ENCODE measurements around the gene AKAP13.
A peak's percentile ranks its signal among the peaks of the same experiment; 100 is the strongest.

AKAP13 gene

DNA sequence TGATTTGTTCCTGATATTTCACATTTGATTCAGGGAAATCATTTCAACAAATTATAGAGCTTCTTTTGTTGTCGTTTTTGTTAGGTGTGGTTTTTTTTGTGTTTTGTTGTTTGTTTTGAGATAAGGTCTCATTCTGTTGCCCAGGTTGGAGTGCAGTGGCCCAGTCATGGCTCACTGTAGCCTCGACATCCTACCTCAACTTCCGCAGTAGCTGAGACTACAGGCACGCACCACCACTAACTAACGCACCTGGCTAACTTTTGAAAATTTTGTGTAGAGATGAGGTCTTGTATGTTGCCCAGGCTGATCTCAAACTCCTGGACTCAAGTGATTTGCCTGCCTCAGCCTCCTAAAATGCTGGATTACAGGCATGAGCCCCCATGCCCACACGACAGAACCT, 177.0 kb downstream of the AKAP13 start:
- H3K36me3 ChIP-seq, result no peaks in the 10 kb centered on the region
- no peak for TF ChIP-seq CTCF (IDR thresholded peaks at IDR 0.05)
- peak overlapping the region; percentile 88 for H3K27ac ChIP-seq
- peak overlapping the region; percentile 69 to 82 for H3K4me3 ChIP-seq (ENCODE audit: low read depth in 1 of 2, low read length in 1 of 2)
- peaks cover 70% of the 10 kb centered on the region in 2 experiments for H3K4me1 ChIP-seq (ENCODE audit: control insufficient read depth in 1 of 2, insufficient read depth in 1 of 2, low read depth in 1 of 2, low read length in 1 of 2)
- no peaks in the 10 kb centered on the region for H3K27me3 ChIP-seq
- H3K9me3 ChIP-seq, result no peaks in the 10 kb centered on the region

GRCh38 chr15:85558848-85559247, 178.4 kb downstream of the AKAP13 start:
- TF ChIP-seq CTCF (IDR thresholded peaks at IDR 0.05), result no peak
- no peaks in the 10 kb centered on the region for H3K9me3 ChIP-seq
- peak overlapping the region; percentile 88 for H3K27ac ChIP-seq
- peaks cover 60 to 65% of the 10 kb centered on the region in 2 experiments for H3K4me1 ChIP-seq (ENCODE audit: control insufficient read depth in 1 of 2, insufficient read depth in 1 of 2, low read depth in 1 of 2, low read length in 1 of 2)
- H3K27me3 ChIP-seq, result no peaks in the 10 kb centered on the region
- no peaks in the 10 kb centered on the region for H3K36me3 ChIP-seq
- no peak overlapping the region for H3K4me3 ChIP-seq (ENCODE audit: low read depth in 1 of 2, low read length in 1 of 2)

- no peaks in the 10 kb centered on the region for H3K27me3 ChIP-seq
- H3K36me3 ChIP-seq, result no peaks in the 10 kb centered on the region
- H3K4me1 ChIP-seq (ENCODE audit: control insufficient read depth in 1 of 2, insufficient read depth in 1 of 2, low read depth in 1 of 2, low read length in 1 of 2), result peaks cover 53 to 60% of the 10 kb centered on the region in 2 experiments
- no peak for TF ChIP-seq CTCF (IDR thresholded peaks at IDR 0.05)
- no peaks in the 10 kb centered on the region for H3K9me3 ChIP-seq
- H3K4me3 ChIP-seq (ENCODE audit: low read depth in 1 of 2, low read length in 1 of 2), result no peak overlapping the region
- H3K27ac ChIP-seq, result peak overlapping the region; percentile 88
Measured at GRCh38 chr15:85559530-85559929, 179.1 kb downstream of the AKAP13 start.

GRCh38 chr15:85562824-85563223, 182.4 kb downstream of the AKAP13 start:
- Histone ChIP-seq H3K4me3 (ENCODE audit: low read depth in 1 of 2, low read length in 1 of 2) (no peak overlapping the region), H3K27me3 (no peaks in the 10 kb centered on the region), H3K27ac (no peak overlapping the region), H3K4me1 (ENCODE audit: control insufficient read depth in 1 of 2, insufficient read depth in 1 of 2, low read depth in 1 of 2, low read length in 1 of 2) (peaks cover 23 to 42% of the 10 kb centered on the region in 2 experiments), H3K36me3 (no peaks in the 10 kb centered on the region), H3K9me3 (no peaks in the 10 kb centered on the region)
- no peak for TF ChIP-seq CTCF (IDR thresholded peaks at IDR 0.05)

GRCh38 chr15:85563328-85563727, 182.9 kb downstream of the AKAP13 start:
- H3K4me3 ChIP-seq (ENCODE audit: low read depth in 1 of 2, low read length in 1 of 2), result no peak overlapping the region
- no peak for TF ChIP-seq CTCF (IDR thresholded peaks at IDR 0.05)
- H3K4me1 ChIP-seq (ENCODE audit: control insufficient read depth in 1 of 2, insufficient read depth in 1 of 2, low read depth in 1 of 2, low read length in 1 of 2), result peaks cover 18 to 37% of the 10 kb centered on the region in 2 experiments
- no peaks in the 10 kb centered on the region for H3K9me3 ChIP-seq
- no peaks in the 10 kb centered on the region for H3K36me3 ChIP-seq
- peak overlapping the region; percentile 14 for H3K27ac ChIP-seq
- H3K27me3 ChIP-seq, result no peaks in the 10 kb centered on the region

GRCh38 chr15:85563731-85564130, 183.3 kb downstream of the AKAP13 start:
- peaks cover 16 to 37% of the 10 kb centered on the region in 2 experiments for H3K4me1 ChIP-seq (ENCODE audit: control insufficient read depth in 1 of 2, insufficient read depth in 1 of 2, low read depth in 1 of 2, low read length in 1 of 2)
- H3K27ac ChIP-seq, result peak overlapping the region; percentile 14
- no peak for TF ChIP-seq CTCF (IDR thresholded peaks at IDR 0.05)
- no peaks in the 10 kb centered on the region for H3K9me3 ChIP-seq
- H3K36me3 ChIP-seq, result no peaks in the 10 kb centered on the region
- H3K27me3 ChIP-seq, result no peaks in the 10 kb centered on the region
- no peak overlapping the region for H3K4me3 ChIP-seq (ENCODE audit: low read depth in 1 of 2, low read length in 1 of 2)
